DMS53 treated with DMSO at 0.1 percent for 48 hours (cell line): ENCODE data around the gene ZNF516.

ENCODE experiments used
- DNase-seq: peaks from one replicate; lab custom pipeline; 2025; ENCODE audit not compliant: unreplicated experiment; lab: John Stamatoyannopoulos, UW

The ZNF516 gene

DNA sequence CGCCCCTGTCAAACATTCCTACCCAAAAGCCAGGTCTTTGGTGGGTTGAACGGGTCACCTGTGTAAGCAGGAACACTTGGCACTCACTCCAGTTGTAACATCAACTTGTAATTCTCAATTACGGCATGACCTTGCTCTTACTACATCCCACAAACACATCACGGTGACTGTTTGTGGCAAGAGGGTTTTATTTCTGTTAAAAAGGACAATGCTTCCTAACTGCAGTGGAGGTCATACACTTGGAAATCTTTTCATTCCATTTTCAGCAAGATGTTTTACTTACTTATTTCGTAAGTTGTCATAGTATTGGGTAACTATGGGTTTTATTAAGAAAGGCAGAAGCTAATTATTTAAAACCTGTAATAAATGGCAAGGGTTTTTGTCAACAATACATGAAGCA is 126.1 kb downstream of the ZNF516 start:
- no peak for DNase-seq

DNA sequence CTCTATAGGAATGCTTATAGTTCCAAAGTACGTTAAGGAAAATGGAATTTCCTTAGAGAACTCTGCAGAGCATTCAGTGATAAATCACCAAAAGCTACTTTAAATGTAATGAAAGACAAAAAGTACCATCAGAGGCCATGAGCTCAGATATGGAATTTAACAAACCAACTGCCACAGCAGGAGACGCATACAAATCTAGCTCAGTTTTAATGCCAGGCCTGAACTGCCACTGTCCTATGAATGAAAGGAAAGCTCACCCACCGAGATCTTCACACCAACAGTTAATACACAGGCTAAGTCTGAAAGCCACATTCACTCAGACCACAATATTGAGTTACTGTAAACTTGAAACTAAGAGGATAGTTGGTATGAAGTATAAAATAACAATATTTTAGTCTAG is 126.8 kb downstream of the ZNF516 start:
- DNase-seq, result no peak

- DNase-seq, result no peak
These were observed 127.6 kb downstream of the ZNF516 start for GRCh38 chr18:76367168-76368125.

GRCh38 chr18:76365561-76365960 is 129.5 kb downstream of the ZNF516 start:
- no peak for DNase-seq

DNA sequence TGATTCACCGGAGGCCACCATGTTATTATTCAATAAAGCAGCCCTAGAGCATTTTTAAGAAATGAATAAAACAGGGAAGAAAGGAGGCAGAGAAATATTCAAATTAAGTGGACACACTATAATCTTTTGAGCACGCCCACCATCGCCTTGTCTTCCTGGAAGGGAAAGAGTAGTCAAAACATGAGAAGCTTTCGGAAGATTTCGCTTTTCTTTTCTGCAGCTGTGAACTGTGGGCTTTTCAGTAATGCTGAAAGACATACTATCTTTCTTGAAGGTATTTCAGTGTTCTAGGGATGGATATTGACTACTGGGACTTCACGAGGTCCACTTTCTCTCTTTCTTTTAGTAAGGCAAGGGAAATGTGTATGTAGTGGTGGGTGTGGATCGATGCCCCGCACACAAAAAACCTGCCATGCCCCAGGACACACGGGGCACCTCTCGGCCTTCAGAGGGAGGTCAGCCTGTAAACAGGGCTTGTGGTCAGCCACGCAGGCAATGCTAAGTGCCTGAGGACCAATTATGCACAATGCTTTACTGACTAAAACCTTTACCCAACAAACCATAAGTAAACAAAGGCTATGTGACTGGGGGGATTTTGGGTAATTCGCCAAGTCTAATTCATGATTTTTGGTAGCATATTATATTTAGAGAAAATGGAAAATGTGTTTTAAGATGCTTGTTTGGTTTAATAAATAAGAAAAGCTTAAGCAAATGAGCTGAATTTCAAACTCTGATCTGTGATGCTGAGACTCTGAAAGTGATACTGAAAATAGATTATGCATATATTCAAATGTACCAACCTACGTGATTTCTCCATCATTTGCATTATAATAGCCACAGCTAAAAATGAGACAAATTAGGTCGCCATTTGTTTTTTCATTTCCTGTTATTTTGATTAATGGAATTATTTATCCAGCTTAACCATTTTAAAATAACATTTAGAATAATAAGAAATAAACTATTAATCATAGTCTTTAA is 130.5 kb downstream of the ZNF516 start:
- no peak for DNase-seq

DNA sequence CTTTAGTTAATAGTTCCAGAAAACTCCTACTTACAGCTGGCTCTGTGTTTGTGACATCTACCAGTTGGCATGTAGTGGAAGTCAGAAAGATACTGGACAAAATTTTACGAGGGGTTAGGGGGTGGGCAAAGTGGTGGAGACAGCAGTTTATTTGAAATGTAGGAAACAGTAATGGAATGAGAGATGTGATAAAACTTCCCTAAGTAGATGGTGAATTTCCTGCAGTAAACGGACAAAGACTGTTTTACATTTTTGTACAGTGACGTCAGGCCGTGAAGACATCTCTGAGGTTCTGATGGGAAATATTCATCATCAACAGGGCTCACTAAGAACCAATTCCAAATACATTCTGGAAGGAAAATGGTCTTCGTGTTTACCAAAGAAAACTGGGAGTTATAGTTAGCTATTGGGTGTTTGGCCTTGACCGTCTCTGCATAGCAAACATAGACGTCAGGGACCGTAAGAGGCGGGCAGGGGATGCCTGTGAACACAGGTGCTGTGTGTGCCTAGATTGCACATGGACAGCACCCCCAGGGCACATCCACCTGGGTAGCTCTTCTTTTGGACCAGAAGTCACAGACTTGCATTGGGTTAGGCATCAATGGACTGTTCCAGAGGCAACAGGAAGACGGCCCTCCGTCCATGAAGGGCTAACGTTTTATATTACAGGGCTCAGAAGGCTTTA is 131.5 kb downstream of the ZNF516 start:
- DNase-seq, result no peak

DNA sequence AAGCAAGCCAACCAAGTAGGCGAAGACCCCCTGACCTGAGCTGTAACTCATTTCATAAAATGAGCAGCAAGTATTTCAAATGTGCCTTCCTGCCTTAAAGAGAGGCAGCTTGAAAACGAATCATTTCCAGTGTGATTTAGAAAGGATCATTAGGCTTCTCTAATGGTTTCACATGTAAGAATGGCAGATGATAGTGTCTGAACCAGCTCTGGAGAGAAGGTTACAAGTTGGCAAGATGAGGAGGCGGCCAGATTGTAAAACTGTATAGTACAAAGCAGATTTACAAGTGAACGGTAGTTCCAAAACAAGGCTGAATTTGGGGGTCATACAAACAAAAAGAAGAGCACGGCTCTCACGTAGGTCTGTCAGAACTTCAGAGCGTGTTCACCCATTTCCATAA is 132.4 kb downstream of the ZNF516 start:
- DNase-seq, result no peak

GRCh38 chr18:76361219-76361618 is 133.8 kb downstream of the ZNF516 start:
- DNase-seq, result no peak

GRCh38 chr18:76359909-76360308 is 135.1 kb downstream of the ZNF516 start:
- DNase-seq, result no peak

GRCh38 chr18:76358774-76359173 is 136.3 kb downstream of the ZNF516 start:
- no peak for DNase-seq

DNA sequence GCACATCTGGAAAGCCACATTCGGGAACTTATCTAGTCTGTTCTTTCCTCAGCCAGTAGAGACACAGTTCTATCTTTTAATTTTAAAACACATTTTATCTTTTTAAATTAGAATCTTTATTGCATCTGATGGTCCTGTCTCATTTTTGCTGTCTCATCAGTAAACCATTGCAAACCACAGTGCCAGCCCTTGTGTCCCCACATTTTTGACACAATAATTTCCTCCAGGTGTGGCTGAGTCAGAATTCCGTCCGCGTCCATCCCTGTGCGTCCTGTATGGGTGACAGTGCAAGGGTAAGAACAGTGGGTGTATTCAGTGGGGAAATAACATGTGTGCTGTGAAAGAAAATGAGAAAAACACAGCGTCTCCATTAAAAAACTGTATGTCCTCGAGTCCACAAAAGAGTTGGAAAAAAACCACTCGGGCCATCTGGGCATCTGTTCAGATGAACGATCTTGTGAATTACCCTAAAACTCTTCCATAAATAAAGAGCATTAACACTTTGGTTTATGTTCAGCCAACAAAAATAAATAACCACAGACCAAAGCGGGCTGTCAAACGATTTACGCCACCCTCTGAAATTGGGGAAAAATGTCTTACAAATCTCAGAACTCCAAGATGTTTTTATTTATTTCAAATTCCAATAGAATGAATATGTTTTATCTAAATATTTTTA is 137.3 kb downstream of the ZNF516 start:
- no peak for DNase-seq

- no peak for DNase-seq
These were observed 137.9 kb downstream of the ZNF516 start for GRCh38 chr18:76357174-76357573.

- DNase-seq, result no peak
These were observed 138.4 kb downstream of the ZNF516 start for GRCh38 chr18:76356666-76357065.

DNA sequence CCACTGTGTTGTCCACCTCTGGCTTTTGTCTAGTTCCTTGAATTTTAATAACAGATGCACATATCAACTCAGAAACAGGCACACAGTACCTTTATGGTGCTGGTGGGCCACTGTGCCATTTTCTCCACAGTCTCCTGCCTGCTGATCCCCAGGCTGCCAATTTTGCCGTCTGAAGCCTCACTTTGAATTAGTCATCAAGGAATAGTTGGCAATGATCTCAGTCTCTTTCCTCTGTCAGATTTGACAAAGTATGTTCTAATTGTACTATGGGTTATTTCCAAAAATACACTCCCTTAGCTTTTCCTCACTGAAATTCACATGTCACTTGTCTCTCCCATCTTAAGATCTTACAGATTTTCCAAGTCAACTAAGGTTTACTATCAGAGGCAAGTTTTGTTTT is 140.7 kb downstream of the ZNF516 start:
- no peak for DNase-seq

GRCh38 chr18:76353500-76353899 is 141.5 kb downstream of the ZNF516 start:
- DNase-seq, result no peak

DNA sequence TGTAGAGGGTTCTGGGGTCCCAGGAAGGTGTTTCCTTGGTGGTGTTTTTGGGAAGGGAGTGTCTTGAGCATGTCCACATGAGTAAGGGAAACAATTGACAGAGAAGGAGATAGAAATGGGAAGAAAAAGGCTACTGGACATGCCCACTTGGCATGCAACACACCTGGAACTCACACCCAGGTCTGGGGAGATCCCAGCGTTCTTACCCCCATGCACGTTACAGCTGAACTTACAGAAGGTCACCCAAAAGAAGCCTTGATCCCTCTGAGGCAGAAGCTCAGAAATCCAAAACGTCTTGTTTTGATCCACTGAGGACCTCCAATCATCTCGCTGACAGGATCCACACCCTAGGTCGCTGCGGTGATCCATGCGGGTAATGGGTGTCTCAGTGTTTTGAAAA is 142.0 kb downstream of the ZNF516 start:
- no peak for DNase-seq

GRCh38 chr18:76351961-76352581 is 143.0 kb downstream of the ZNF516 start:
- DNase-seq, result peak; percentile 77

DNA sequence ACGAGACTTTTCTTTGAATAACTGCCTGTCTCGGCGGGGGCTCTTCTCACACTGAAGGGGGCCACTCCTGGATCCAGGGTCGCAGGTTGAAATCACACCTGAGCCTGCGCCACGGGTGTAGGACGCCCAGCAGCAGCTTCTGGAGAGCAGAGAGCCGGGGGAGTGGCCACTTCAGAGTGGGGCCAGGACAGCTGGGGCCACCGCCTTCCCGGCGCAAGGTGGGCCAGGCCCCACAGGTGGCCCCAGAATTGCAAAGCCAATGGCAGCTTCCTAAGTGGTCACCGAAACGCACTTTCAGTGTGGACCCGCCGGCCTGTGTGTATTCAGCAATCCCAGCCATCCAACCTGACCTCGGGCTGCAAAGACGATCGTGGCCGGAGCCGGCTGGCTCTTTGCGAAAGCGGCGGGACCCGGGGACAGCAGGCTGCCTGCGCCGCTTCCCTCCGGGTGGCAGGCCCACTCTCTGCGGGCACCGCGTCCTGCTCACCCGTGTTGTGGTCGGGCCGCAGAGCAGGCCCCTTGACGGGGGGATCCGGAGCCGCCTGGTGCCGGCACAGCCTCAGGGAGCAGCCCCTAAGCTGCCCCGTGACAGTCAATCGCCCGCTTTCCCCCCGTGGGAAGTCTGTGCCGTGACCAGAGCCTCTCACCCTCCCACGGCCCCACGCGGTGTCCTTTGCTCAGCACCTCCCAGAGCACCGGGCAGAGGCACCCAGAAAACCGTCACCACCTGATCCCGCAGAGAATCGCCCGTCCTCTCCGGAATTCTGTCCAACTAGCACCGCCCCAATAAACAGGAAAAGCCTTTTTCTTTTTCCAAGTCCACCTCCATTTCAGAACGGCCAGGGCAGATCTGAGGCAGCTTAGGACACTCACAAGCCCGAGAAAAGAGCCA is 144.7 kb downstream of the ZNF516 start:
- peak; percentile 32 for DNase-seq

DNA sequence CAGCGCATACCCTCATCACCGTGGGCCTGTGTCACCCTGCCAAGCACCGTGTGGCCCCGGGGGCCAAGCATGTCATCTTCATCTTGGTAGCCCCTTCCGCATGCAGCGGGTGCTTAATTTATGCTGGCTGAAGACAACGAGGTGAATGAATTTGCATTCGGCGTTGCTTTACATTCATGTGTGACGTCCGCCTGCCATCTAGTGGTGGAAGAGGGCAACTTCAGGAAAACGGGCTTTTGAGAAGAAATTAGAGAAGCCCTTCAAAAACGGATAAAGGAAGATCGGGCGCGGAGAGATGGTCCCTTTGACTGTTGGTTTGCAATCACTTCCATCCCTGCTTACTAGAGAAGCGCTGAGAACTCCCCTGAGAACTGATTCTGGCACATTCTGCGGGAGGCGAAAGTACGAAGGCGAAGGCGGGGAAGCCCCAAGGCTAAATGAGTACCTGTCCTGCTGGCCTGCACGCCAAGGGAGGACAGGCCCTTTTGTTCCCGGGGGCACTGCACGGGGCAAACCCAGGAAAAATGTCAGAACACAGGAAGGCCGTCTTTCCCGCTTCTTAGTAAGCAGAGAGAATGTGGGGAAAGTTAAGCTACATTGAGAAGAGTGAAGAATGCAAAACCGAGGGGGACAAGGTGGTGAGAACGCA is 145.9 kb downstream of the ZNF516 start:
- peak; percentile 86 for DNase-seq
